Spleen (tissue), 11 donors: ENCODE data around the gene KXD1. TPM values are rescaled to one million over a fixed set of nuclear protein-coding genes. Genes with fewer than 3 reads are reported as not detected.
"Not testable (repeated sequence)": the region's sequence is repeated elsewhere in the genome, so short reads cannot be mapped to it uniquely, and the experiment has no call there.

Source experiments
- DNase-seq: peaks from one replicate; pipeline ENCODE4 v3.0.0-alpha.2; 2020
- H3K27ac ChIP-seq, 8 donors: fragments of 200-600 bp; sonication (generic) in 7 of 8; 1 replicate in 4 of 8; 2 replicates in 4 of 8; pipeline versions ENCODE4 v1.5.0 to v1.8.0; 2016 to 2021; ENCODE audit warnings: inconsistent platforms in 4 of 8, mild to moderate bottlenecking in 4 of 8, moderate library complexity in 1 of 8
- H3K27me3 ChIP-seq, 7 donors: fragments of 200-600 bp; sonication (generic) in 6 of 7; replicated peaks in 1 of 7; 1 replicate in 4 of 7; 2 replicates in 3 of 7; pipeline versions ENCODE4 v1.5.0 to v1.8.0; 2016 to 2021; ENCODE audit warnings: inconsistent platforms in 3 of 7, mild to moderate bottlenecking in 1 of 7
- H3K36me3 ChIP-seq, 6 donors: fragments of 200-600 bp; sonication (generic) in 5 of 6; 1 replicate in 4 of 6; 2 replicates in 2 of 6; pipeline versions ENCODE4 v1.5.0 to v1.8.0; 2016 to 2021; ENCODE audit warnings: inconsistent platforms in 2 of 6
- H3K4me1 ChIP-seq, 6 donors: fragments of 200-600 bp; sonication (generic) in 5 of 6; 1 replicate in 3 of 6; 2 replicates in 3 of 6; pipeline versions ENCODE4 v1.5.0 to v1.8.0; 2016 to 2021; ENCODE audit warnings: inconsistent platforms in 3 of 6
- H3K4me3 ChIP-seq, 8 donors: fragments of 200-600 bp; sonication (generic) in 7 of 8; 1 replicate in 4 of 8; 2 replicates in 4 of 8; pipeline versions ENCODE4 v1.5.0 to v1.8.0; 2016 to 2021; ENCODE audit warnings: inconsistent platforms in 4 of 8, mild to moderate bottlenecking in 4 of 8, moderate library complexity in 2 of 8
- H3K9me3 ChIP-seq, 8 donors: fragments of 200-600 bp; sonication (generic) in 7 of 8; 1 replicate in 4 of 8; 2 replicates in 4 of 8; pipeline versions ENCODE4 v1.5.0 to v1.8.0; 2016 to 2021; ENCODE audit warnings: inconsistent platforms in 4 of 8
- POLR2A ChIP-seq, 3 donors: fragments of 450-650 bp; IDR thresholded peaks; one replicate each; pipeline ENCODE4 v1.5.1; 2017; ENCODE audit warnings: antibody characterized with exemption in 3 of 3, mild to moderate bottlenecking in 1 of 3
- POLR2AphosphoS5 ChIP-seq, 3 donors: sonication (generic); formaldehyde crosslinking; IDR thresholded peaks; one replicate each; pipeline ENCODE4 v1.5.1; 2017; ENCODE audit warnings: antibody characterized with exemption in 3 of 3
- WGBS, 5 donors: extraction: QIAGEN DNeasy Blood & Tissue Kit in 3 of 5; methylation state at CpG; one replicate each; pipeline versions ENCODE4 v1.1.5 to v1.1.7; 2013 to 2018; 5-methylcytosine and 5-hydroxymethylcytosine counted together
- intact Hi-C: fragments of 100-400 bp; cut with DNase I; formaldehyde crosslinking; loops from one replicate; pipeline ENCODE4 v1.15.0; 2023; ENCODE audit warnings: low total_unique reads
- polyA plus RNA-seq, 3 donors: library from polyadenylated mRNA; stranded (reverse); fragments of 200-250 nt; gene quantifications; one replicate each; pipeline ENCODE4 v1.2.1, GENCODE V29; 2013
- total RNA-seq, 7 donors: library from RNA; depleted of rRNA in 3 of 7; stranded (reverse); fragments of >200 nt in 3 of 7; fragmentation: NEBNext Ultra II Directional in 4 of 7; extraction: Animal tissue kit (Norgen Biotek cat#: 25700) in 4 of 7; gene quantifications; one replicate each; pipeline versions ENCODE4 v1.1.0 to v1.2.1, GENCODE V29; 2016 to 2021
- TF ChIP-seq, protein P1 (sequence below), 11 experiments: fragments of 200-600 bp in 7 of 11; fragments of 450-650 bp in 4 of 11; sonication (generic) in 4 of 11; IDR thresholded peaks in 8 of 11; conservative IDR thresholded peaks in 3 of 11; 1 replicate in 7 of 11; 2 replicates in 4 of 11; pipeline versions ENCODE4 v1.4.0 to v1.8.0; 2016 to 2021; ENCODE audit warnings: antibody characterized with exemption in 11 of 11, inconsistent platforms in 4 of 11, mild to moderate bottlenecking in 1 of 11
- donor health status: healthy with polysubstance abuse.
- donor health status: DM: no; HTN: no; CAD: no; lungs with moderate emphysema.
- donor health status: DM: no; HTN: no; CAD: no.
- donor health status: Bipolar disorder and iron deficiency.
- donor health status: healthy.
- donor health status: DM: no; HTN: no; CAD: no.
- donor health status: DM: yes; HTN: yes; CAD: no.

The KXD1 gene
- total and polyA plus RNA-seq, 10 donors, result 63.9 to 90.9 (median 74.8) TPM

DNA sequence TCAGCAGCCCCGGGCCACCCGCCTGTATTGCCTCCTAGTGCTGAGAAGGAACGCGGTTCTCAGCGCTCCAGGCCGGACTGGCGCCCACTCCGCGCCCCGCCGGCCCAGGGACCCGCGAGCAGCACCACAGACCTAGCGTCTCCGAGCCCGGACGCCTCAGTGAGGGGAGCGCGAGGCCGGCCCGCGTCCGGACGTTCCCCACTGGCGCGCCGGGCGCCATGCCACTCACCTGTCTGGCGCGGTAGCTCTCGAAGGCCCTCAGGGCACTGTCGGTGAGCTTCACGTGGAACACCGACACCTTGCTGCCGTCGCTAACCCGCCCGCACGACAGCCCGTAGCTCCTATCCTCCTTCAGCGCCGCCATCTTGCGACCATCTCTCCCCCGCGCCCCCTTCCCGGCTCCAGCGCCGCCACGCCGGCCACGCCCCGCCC is 36.0 kb upstream of the KXD1 start, which contains the start of gene ELL:
ELL (minus strand) TSS at position 379 of the 432 bp plus-strand sequence; CDS start at position 364, 15 bp downstream.
- no peaks in the 10 kb centered on the region for H3K27me3 ChIP-seq
- no peaks in the 10 kb centered on the region for H3K9me3 ChIP-seq
- peak within 1 kb of the TSS; percentile 56 to 99 (median 92) for H3K4me3 ChIP-seq
- no peaks in the 10 kb centered on the region for H3K36me3 ChIP-seq
- H3K4me1 ChIP-seq, result peaks cover 13 to 57% (median 40%) of the 10 kb centered on the region in 6 donors
- TF ChIP-seq, protein P1, sequence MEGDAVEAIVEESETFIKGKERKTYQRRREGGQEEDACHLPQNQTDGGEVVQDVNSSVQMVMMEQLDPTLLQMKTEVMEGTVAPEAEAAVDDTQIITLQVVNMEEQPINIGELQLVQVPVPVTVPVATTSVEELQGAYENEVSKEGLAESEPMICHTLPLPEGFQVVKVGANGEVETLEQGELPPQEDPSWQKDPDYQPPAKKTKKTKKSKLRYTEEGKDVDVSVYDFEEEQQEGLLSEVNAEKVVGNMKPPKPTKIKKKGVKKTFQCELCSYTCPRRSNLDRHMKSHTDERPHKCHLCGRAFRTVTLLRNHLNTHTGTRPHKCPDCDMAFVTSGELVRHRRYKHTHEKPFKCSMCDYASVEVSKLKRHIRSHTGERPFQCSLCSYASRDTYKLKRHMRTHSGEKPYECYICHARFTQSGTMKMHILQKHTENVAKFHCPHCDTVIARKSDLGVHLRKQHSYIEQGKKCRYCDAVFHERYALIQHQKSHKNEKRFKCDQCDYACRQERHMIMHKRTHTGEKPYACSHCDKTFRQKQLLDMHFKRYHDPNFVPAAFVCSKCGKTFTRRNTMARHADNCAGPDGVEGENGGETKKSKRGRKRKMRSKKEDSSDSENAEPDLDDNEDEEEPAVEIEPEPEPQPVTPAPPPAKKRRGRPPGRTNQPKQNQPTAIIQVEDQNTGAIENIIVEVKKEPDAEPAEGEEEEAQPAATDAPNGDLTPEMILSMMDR (IDR thresholded peaks at IDR 0.05 in 8 of 11, conservative IDR thresholded peaks at IDR 0.05 in 3 of 11), result no peak
- TF ChIP-seq POLR2AphosphoS5 (IDR thresholded peaks at IDR 0.05) (peak; percentile 94 to 96 (median 95)), POLR2A (IDR thresholded peaks at IDR 0.05) (peak in 2 of 3 donors; percentile 52 to 83)
- DNase-seq, result no peak
- H3K27ac ChIP-seq, result peak within 1 kb of the TSS; percentile 95 to 99 (median 98)
- intact Hi-C loops, result no loop called here
- 0 to 1% (median 1%) methylated on average over 15 to 52 of the region's 52 CpGs for WGBS, 5 donors

GRCh38 chr19:18522124-18522861 is 35.4 kb upstream of the KXD1 start:
- H3K27me3 ChIP-seq, result no peaks in the 10 kb centered on the region
- intact Hi-C loops, result no loop called here
- peak overlapping the region; percentile 95 to 99 (median 98) for H3K27ac ChIP-seq
- peak; percentile 100 for DNase-seq
- peak overlapping the region; percentile 56 to 99 (median 92) for H3K4me3 ChIP-seq
- peak; percentile 56 to 68 (median 58) for TF ChIP-seq POLR2AphosphoS5 (IDR thresholded peaks at IDR 0.05)
- TF ChIP-seq, protein P1 (IDR thresholded peaks at IDR 0.05 in 8 of 11, conservative IDR thresholded peaks at IDR 0.05 in 3 of 11), result peak in 6 of 11 experiments; percentile 25 to 76 (median 56)
- peak in 1 of 3 donors; percentile 4 for TF ChIP-seq POLR2A (IDR thresholded peaks at IDR 0.05)
- H3K36me3 ChIP-seq, result no peaks in the 10 kb centered on the region
- WGBS, 5 donors, result 1 to 2% (median 1%) methylated on average over 43 to 51 of the region's 51 CpGs
- H3K4me1 ChIP-seq, result peaks cover 9 to 57% (median 39%) of the 10 kb centered on the region in 6 donors
- H3K9me3 ChIP-seq, result no peaks in the 10 kb centered on the region

DNA sequence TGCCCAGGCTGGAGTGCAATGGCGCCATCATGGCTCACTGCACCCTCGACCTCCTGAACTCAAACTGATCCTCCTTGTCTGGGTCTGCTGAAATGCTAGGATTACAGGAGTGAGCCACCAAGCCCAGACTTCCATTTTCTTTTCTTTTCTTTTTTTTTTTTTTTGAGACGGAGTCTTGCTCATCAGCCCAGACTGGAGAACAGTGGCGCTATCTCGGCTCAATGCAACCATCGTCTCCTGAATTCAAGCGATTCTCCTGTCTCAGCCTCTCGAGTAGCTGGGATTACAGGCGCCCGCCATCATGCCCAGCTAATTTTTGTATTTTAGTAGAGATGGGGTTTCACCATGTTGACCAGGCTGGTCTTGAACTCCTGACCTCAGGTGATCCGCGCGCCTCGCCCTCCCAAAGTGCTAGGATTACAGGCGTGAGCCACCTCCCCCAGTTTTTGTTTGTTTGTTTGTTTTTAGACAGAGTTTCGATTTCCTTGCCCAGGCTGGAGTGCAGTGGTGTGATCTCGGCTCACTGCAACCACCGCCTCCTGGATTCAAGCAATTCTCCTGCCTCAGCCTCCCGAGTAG is 34.7 kb upstream of the KXD1 start:
- DNase-seq, intact Hi-C loops, H3K36me3 ChIP-seq, H3K27me3 ChIP-seq, H3K9me3 ChIP-seq: not testable (repeated sequence)
- H3K4me3 ChIP-seq, result peak overlapping the region in 4 of 8 donors; percentile 13 to 98 (median 88)
- 74 to 82% (median 77%) methylated on average over 19 of the region's 19 CpGs for WGBS, 5 donors
- peak overlapping the region; percentile 12 to 99 (median 88) for H3K27ac ChIP-seq
- peaks cover 6 to 56% (median 35%) of the 10 kb centered on the region in 6 donors for H3K4me1 ChIP-seq

DNA sequence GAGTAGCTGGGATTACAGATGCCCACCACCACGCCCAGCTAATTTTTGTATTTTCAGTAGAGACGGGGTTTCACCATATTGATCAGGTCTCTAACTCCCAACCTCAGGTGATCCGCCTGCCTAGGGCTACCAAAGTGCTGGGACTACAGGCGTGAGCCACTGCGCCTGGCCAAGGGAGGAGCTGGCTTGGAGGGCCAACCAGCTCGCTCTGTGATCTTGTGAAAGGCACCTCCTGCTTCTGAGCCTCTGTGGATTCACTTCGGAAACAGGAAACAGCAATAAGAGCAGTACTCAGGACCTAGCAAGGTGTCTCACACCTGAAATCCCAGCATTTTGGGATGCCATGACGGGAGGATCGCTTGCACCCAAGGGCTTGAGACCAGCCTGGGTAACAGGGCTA is 33.8 kb upstream of the KXD1 start:
- Histone ChIP-seq H3K36me3 (no peaks in the 10 kb centered on the region), H3K9me3 (no peaks in the 10 kb centered on the region), H3K4me1 (peaks cover 6 to 47% (median 27%) of the 10 kb centered on the region in 6 donors), H3K4me3 (no peak overlapping the region), H3K27ac (no peak overlapping the region), H3K27me3 (no peaks in the 10 kb centered on the region)
- TF ChIP-seq POLR2AphosphoS5 (IDR thresholded peaks at IDR 0.05), result no peak
- DNase-seq, result no peak
- WGBS, 5 donors, result 84 to 95% (median 91%) methylated on average over 9 of the region's 9 CpGs
- intact Hi-C loops, result no loop called here

GRCh38 chr19:18526316-18526715 is 31.4 kb upstream of the KXD1 start:
- intact Hi-C loops, result no loop called here
- H3K4me1 ChIP-seq, result peaks cover 0 to 23% (median 11%) of the 10 kb centered on the region in 6 donors
- no peak for TF ChIP-seq POLR2A (IDR thresholded peaks at IDR 0.05)
- TF ChIP-seq, protein P1 (IDR thresholded peaks at IDR 0.05 in 8 of 11, conservative IDR thresholded peaks at IDR 0.05 in 3 of 11), result no peak
- no peak for TF ChIP-seq POLR2AphosphoS5 (IDR thresholded peaks at IDR 0.05)
- DNase-seq, result no peak
- no peak overlapping the region for H3K27ac ChIP-seq
- no peaks in the 10 kb centered on the region for H3K9me3 ChIP-seq
- 88 to 95% (median 89%) methylated on average over 9 of the region's 9 CpGs for WGBS, 5 donors
- peaks cover 0 to 20% (median 4%) of the 10 kb centered on the region in 6 donors for H3K36me3 ChIP-seq
- H3K27me3 ChIP-seq, result no peaks in the 10 kb centered on the region
- no peak overlapping the region for H3K4me3 ChIP-seq
